Liver (tissue), 3 donors: ENCODE results near the gene EXOSC5.

Experiments
- CTCF ChIP-seq: fragments of 150-350 bp; IDR thresholded peaks from 2 replicates; pipeline ENCODE4 v1.5.1; 2017; ENCODE audit warnings: improper control_type of control experiment, low read depth, low read length; ENCODE audit not compliant: missing input control
- GABPA ChIP-seq, 2 donors: IDR thresholded peaks in 1 of 2; conservative IDR thresholded peaks in 1 of 2; 2 replicates each; pipeline ENCODE4 v1.6.1; 2016; ENCODE audit warnings: antibody characterized with exemption in 2 of 2, mild to moderate bottlenecking in 1 of 2, moderate library complexity in 1 of 2
- JUND ChIP-seq, 2 donors: IDR thresholded peaks; 2 replicates each; pipeline ENCODE4 v1.6.1; 2016; ENCODE audit warnings: antibody characterized with exemption in 2 of 2
- RAD21 ChIP-seq, 2 donors: IDR thresholded peaks; 2 replicates each; pipeline ENCODE4 v1.6.1; 2016; ENCODE audit warnings: antibody characterized with exemption in 2 of 2, mild to moderate bottlenecking in 2 of 2
- REST ChIP-seq: IDR thresholded peaks from 2 replicates; pipeline ENCODE4 v1.6.1; 2016; ENCODE audit warnings: antibody characterized with exemption, mild to moderate bottlenecking
- RXRA ChIP-seq, 2 donors: IDR thresholded peaks; 2 replicates each; pipeline ENCODE4 v1.6.1; 2017 to 2018; ENCODE audit warnings: antibody characterized with exemption in 2 of 2, mild to moderate bottlenecking in 1 of 2
- SP1 ChIP-seq: IDR thresholded peaks from 2 replicates; pipeline ENCODE4 v1.6.1; 2018; ENCODE audit warnings: antibody characterized with exemption, mild to moderate bottlenecking
- TAF1 ChIP-seq: conservative IDR thresholded peaks from 2 replicates; pipeline ENCODE4 v1.6.1; 2016; ENCODE audit warnings: antibody characterized with exemption, mild to moderate bottlenecking
- YY1 ChIP-seq: IDR thresholded peaks from 2 replicates; pipeline ENCODE4 v1.6.1; 2016; ENCODE audit warnings: antibody characterized with exemption, mild to moderate bottlenecking
- TF ChIP-seq, protein P1 (sequence below): IDR thresholded peaks from 2 replicates; pipeline ENCODE4 v1.6.1; 2016; ENCODE audit warnings: antibody characterized with exemption
- donor health status: healthy.
- donor health status: healthy.

DNA sequence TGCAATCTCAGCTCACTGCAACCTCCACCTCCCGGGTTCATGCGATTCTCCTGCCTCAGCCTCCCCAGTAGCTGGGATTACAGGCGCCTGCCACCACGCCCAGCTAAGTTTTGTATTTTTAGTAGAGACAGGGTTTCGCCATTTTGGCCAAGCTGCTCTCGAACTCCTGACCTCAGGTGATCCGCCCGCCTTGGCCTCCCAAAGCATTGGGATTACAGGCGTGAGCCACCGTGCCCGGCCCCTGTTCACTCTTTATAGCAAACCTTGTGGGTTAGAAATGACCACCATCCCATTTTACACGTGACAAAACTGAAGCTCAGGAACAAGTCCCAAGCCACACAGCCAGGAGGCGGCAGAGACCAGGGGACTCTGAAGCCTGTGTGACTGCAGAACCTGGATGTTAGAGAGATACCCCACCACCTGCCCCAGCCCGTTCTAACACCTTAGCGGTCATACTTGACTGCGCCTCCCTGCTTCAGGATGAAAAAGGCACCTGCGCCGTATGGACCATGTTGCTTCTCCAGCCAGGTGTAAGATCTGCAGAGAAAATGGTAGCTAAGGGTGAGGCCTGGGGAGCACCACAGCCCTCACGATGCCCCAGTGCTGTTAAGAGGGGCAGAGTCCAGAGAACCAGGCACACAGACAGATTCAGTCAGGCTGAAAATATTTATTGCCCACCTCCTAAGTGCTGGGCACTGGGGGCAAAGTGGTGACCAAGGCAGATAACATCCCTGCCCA, 38.9 kb upstream of the EXOSC5 start:
- TF ChIP-seq CTCF (no peak), REST (no peak), JUND (IDR thresholded peaks at IDR 0.05) (no peak), GABPA (IDR thresholded peaks at IDR 0.05 in 1 of 2, conservative IDR thresholded peaks at IDR 0.05 in 1 of 2) (no peak), SP1 (no peak), YY1 (no peak), TAF1 (no peak), RXRA (IDR thresholded peaks at IDR 0.05) (no peak), RAD21 (IDR thresholded peaks at IDR 0.05) (no peak)
- TF ChIP-seq, protein P1, sequence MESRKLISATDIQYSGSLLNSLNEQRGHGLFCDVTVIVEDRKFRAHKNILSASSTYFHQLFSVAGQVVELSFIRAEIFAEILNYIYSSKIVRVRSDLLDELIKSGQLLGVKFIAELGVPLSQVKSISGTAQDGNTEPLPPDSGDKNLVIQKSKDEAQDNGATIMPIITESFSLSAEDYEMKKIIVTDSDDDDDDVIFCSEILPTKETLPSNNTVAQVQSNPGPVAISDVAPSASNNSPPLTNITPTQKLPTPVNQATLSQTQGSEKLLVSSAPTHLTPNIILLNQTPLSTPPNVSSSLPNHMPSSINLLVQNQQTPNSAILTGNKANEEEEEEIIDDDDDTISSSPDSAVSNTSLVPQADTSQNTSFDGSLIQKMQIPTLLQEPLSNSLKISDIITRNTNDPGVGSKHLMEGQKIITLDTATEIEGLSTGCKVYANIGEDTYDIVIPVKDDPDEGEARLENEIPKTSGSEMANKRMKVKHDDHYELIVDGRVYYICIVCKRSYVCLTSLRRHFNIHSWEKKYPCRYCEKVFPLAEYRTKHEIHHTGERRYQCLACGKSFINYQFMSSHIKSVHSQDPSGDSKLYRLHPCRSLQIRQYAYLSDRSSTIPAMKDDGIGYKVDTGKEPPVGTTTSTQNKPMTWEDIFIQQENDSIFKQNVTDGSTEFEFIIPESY = no peak
